Measurements from ENCODE around the gene PPFIA4.

PPFIA4 gene

DNA sequence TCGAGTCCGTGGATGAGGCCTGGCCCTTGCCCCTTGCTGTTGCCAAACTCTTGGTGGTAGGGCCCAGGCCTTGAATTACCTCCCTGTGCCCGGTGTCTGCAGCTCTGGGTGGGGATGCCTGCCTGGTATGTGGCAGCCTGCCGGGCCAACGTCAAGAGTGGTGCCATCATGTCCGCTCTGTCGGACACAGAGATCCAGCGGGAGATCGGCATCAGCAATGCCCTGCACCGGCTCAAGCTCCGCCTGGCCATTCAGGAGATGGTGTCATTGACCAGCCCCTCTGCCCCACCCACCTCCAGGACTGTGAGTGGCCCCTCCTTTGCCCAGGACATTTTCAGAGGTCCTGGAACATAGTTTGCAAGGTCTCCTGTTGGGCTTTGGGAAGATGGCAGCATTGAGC, 33.8 kb downstream of the PPFIA4 start:
- H3K4me3 ChIP-seq (ENCODE audit: low read depth, low read length) = no peak overlapping the region
- no peak for TF ChIP-seq CTCF (IDR thresholded peaks at IDR 0.05; ENCODE audit: low read depth, low read length)

DNA sequence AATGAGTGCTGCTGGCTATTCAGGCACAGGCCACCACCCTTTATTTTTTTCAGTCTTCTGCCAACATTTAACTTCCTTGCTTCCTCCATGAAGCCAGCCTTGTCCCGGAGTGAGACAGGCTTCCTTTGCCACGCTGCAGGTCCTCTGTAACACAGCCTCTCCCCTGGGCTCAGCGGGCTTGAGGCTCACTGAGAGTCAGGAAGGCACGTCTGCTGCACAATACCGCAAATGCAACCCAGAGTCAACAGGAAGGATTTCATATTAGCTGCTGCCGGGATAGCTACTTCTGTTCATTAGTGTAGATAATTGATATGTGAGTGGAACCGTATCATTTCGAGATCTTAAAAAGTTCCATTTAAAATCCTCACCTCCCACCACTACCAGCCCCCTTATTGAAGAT, 37.0 kb downstream of the PPFIA4 start:
- TF ChIP-seq CTCF (IDR thresholded peaks at IDR 0.05; ENCODE audit: low read depth, low read length) = no peak
- H3K4me3 ChIP-seq (ENCODE audit: low read depth, low read length) = no peak overlapping the region

- TF ChIP-seq CTCF (IDR thresholded peaks at IDR 0.05; ENCODE audit: low read depth, low read length) = no peak
- H3K4me3 ChIP-seq (ENCODE audit: low read depth, low read length) = no peak overlapping the region
Observed at GRCh38 chr1:203065191-203065590, 38.9 kb downstream of the PPFIA4 start.

DNA sequence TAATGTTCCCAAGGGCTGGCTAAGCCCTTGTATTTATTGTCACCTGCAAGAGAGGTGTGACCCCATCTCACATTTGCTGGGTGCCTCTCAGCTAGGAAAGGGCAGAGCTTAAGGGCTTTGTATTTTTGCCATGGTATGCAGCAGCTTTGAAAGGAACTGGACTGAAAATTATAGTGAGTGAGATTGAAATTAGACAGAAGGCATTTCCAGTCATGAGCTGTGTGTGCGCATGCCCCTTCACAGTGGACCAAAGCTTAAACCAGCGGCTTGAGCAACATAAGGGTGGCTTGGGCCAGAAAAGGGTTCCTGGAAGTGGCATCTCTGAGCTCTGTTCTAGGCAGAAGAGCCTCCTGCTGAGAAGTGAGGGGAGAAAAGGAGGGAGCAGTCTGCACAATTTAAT, 39.7 kb downstream of the PPFIA4 start:
- no peak overlapping the region for H3K4me3 ChIP-seq (ENCODE audit: low read depth, low read length)
- TF ChIP-seq CTCF (IDR thresholded peaks at IDR 0.05; ENCODE audit: low read depth, low read length) = no peak

GRCh38 chr1:203066965-203067364, 40.7 kb downstream of the PPFIA4 start:
- no peak for TF ChIP-seq CTCF (IDR thresholded peaks at IDR 0.05; ENCODE audit: low read depth, low read length)
- H3K4me3 ChIP-seq (ENCODE audit: low read depth, low read length) = no peak overlapping the region

DNA sequence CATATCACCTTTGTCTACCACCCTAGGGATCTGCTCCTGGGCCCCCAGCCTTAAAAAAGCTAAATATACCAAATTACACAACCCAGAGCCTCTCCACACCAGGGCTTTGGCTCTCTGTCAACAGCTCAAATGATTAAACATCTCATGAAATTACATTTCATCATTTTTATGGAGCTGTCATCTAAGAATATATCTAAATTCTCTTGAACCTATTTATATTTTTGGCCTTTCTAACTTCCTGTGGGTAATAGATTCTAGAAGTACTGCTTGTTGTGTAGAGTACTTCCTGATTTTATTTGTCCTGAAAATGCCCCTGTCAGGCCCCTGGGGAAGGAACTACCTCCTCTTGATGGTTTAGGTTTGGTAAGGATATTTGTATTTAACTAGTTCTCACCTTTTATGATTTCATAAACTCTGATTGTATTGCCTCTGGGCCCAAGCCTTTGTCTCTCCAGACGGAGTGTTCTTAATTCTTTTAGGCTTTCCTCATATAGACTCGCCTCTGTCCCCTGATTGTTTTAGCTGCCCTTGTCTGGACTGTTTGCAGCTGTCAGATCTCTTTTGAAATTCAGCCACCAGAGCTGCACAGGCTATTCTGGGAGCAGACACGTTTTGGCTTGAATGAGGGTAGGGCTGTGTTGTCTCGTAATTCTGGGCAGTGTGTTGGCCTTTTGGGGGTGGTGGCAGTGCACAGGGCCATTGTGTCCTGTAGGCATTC, 42.9 kb downstream of the PPFIA4 start:
- no peak for TF ChIP-seq CTCF (IDR thresholded peaks at IDR 0.05; ENCODE audit: low read depth, low read length)
- H3K4me3 ChIP-seq (ENCODE audit: low read depth, low read length) = no peak overlapping the region

DNA sequence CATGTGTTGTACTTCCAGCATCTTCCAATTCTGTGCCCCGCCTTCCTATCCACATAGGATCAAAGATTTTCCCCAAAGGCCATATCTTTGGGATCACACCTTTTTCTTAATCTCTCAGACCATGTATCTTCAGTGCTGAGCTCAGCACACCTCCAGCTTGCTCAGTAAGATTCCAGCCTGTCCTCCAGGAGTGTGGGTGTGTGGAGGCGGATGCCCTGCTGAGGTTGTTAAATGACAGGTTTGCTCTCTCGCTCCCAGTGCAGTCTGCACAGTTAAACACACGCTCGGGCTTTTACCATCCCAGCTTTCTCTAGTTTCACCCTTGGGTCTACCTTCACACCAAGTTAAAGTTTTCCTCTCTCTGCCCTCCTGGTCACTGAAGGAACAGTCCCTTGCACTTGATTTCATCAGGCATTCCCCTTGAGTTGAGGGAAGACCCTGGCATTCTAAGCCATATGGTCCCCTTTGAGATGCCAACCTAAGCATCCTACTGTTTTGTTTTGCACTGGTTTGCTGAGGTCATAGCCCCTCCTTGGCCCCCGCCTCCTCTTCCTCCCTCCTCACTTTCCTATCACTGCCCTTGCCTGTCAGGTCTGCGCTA, 45.8 kb downstream of the PPFIA4 start:
- H3K4me3 ChIP-seq (ENCODE audit: low read depth, low read length) = no peak overlapping the region
- no peak for TF ChIP-seq CTCF (IDR thresholded peaks at IDR 0.05; ENCODE audit: low read depth, low read length)

All from WI38 (cell line).